ENCODE data around the gene TGFBR2. TPM values are rescaled to one million over a fixed set of nuclear protein-coding genes. Genes with fewer than 3 reads are reported as not detected.

The TGFBR2 gene
- total RNA-seq, 4 donors from 2014 or later, result 338 to 406 (median 350) TPM

DNA sequence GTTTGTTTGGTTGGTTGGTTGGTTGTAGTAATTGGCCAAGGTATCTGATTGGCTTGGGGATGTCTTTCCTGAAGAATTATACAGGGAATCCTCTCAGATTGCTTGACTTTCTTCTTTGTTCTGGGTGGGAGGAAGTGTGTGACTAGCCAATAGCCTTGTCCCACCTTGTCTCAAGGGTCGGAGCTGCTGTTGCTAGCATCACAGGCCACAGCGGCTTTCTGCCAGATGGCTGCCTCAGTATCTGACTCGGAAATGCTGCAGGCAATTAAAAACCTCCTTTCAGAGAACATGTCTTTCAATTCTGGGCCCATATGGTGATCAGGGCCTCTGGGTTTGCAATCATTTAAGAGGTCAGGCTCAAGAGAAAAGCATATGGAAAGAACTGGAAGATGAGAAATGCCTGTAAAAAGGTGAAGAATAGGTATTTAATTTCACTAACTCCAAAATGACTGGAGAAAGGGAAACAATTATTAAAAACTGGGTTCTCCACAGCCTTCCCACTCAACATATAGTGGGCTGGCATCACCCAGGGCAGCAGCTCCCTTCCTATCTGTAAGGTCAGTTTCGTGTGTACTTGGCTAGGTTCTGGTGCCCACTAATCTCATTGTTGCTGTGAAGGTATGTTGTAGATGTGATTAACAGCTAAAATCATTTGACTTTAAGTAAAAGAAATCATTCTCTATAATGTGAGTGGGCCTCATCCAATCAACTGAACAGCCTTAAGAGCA is 32.4 kb downstream of the TGFBR2 start:
- H3K4me1 ChIP-seq, result peaks cover 0 to 100% (median 88%) of the 10 kb centered on the region in 4 donors
- H3K4me3 ChIP-seq, result no peak overlapping the region
- TF ChIP-seq POLR2A (IDR thresholded peaks at IDR 0.05) (no peak), EP300 (IDR thresholded peaks at IDR 0.05) (no peak)
- TF ChIP-seq, protein P1, sequence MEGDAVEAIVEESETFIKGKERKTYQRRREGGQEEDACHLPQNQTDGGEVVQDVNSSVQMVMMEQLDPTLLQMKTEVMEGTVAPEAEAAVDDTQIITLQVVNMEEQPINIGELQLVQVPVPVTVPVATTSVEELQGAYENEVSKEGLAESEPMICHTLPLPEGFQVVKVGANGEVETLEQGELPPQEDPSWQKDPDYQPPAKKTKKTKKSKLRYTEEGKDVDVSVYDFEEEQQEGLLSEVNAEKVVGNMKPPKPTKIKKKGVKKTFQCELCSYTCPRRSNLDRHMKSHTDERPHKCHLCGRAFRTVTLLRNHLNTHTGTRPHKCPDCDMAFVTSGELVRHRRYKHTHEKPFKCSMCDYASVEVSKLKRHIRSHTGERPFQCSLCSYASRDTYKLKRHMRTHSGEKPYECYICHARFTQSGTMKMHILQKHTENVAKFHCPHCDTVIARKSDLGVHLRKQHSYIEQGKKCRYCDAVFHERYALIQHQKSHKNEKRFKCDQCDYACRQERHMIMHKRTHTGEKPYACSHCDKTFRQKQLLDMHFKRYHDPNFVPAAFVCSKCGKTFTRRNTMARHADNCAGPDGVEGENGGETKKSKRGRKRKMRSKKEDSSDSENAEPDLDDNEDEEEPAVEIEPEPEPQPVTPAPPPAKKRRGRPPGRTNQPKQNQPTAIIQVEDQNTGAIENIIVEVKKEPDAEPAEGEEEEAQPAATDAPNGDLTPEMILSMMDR (IDR thresholded peaks at IDR 0.05), result no peak
- H3K9me3 ChIP-seq, result no peaks in the 10 kb centered on the region
- 42 to 50% methylated on average over 4 of the region's 4 CpGs for WGBS, 2 donors
- peak overlapping the region in 3 of 4 donors; percentile 35 to 53 (median 50) for H3K27ac ChIP-seq
- DNase-seq (ENCODE audit: low spot score in 2 of 2), result no peak
- H3K27me3 ChIP-seq, result no peaks in the 10 kb centered on the region
- peaks cover 0 to 7% (median 0%) of the 10 kb centered on the region in 3 donors for H3K36me3 ChIP-seq

DNA sequence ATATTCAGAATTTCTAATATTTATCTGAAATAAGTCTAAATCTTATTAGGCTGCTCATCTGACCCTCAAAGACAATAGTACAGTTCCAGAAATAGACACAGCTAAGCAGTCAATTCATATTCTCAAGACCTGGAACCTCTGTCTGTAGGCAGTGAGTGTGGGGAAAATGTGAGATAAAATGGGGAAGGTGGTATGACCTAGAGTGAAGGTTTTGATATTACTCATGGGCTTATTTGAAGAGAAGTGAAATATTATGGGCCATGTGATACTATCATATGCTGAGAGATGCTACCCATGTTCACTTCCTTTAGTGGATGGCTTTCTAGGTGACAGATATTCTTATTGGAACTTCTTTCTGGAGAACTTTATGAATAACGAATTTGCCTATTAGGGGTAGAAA is 33.5 kb downstream of the TGFBR2 start:
- H3K4me1 ChIP-seq, result peaks cover 0 to 100% (median 86%) of the 10 kb centered on the region in 4 donors
- TF ChIP-seq, protein P1 (IDR thresholded peaks at IDR 0.05), result no peak
- TF ChIP-seq EP300 (IDR thresholded peaks at IDR 0.05) (no peak), POLR2A (IDR thresholded peaks at IDR 0.05) (no peak)
- no peaks in the 10 kb centered on the region for H3K9me3 ChIP-seq
- no peak overlapping the region for H3K27ac ChIP-seq
- WGBS, 2 donors, result 68 to 69% methylated on average over 1 of the region's 1 CpG
- no peak overlapping the region for H3K4me3 ChIP-seq
- no peaks in the 10 kb centered on the region for H3K27me3 ChIP-seq
- no peak for DNase-seq (ENCODE audit: low spot score in 2 of 2)
- H3K36me3 ChIP-seq, result peaks cover 0 to 10% (median 0%) of the 10 kb centered on the region in 3 donors

DNA sequence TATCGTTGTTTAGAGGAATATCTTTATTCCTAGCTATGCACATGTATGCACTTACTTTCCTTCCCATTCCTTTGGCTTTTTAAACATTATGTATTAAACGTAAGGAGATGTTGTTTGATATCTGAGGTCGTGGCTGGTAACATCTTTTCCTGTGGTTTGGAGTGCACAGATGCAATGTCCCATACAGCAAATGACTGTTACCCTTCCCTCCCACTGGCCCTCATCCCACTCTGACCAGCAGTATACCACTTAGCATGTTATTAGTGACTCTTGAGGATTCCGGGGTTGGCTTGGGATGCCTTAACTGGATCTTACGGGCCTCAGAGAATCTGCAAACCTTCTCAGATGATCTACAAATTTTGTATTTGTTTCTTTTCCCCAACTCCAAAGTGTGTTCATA is 34.5 kb downstream of the TGFBR2 start:
- Histone ChIP-seq H3K36me3 (peaks cover 0 to 19% (median 0%) of the 10 kb centered on the region in 3 donors), H3K4me3 (no peak overlapping the region), H3K4me1 (peaks cover 0 to 100% (median 82%) of the 10 kb centered on the region in 4 donors), H3K9me3 (no peaks in the 10 kb centered on the region), H3K27me3 (no peaks in the 10 kb centered on the region), H3K27ac (peak overlapping the region in 1 of 4 donors; percentile 13)
- TF ChIP-seq, protein P1 (IDR thresholded peaks at IDR 0.05), result no peak
- no peak for TF ChIP-seq POLR2A (IDR thresholded peaks at IDR 0.05)
- no peak for DNase-seq (ENCODE audit: low spot score in 2 of 2)
- WGBS, 2 donors, result 52 to 70% methylated on average over 5 of the region's 5 CpGs

DNA sequence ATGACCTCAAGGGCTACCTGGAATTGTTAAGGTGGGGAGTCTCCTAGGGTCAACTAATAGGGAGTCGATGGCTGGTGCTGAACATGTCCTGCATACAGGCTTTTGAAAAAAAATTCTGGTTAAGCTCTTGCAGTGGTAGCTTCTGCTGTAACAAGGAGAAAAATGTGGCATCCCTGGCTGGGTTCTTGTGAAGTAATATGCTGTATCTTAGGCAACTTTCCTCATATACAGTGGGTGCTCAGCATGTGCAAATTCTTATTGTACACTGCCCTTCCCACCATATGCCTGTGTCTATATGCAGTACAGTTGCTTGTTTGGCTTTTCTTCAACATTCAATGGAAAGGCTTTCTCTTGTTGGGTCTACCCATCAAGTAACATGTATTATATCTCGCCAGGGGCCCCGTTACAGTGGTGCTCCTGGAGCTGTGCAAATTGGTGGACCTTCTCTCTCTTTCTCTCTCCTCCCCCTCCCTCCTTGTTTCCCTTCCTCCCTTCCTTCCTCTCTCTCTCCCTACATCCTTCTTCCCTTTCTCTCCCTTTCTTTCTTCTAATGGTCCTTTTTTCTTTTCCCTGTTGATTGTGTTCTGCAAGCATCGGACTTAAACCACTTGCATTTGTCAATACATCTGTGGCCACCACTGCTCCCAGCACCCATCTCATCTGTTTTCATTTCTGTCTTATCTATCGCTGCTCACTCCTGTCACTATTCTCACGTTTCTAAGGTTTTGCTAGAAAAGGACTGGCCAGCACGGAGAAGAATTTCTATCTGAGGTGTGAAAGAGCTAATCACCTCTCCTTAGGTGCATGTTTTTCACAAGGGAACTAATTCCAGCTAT is 35.2 kb downstream of the TGFBR2 start:
- WGBS, 2 donors, result 77 to 78% methylated on average over 7 of the region's 7 CpGs
- H3K27ac ChIP-seq, result peak overlapping the region in 3 of 4 donors; percentile 61 to 75 (median 66)
- DNase-seq (ENCODE audit: low spot score in 2 of 2), result no peak
- H3K4me1 ChIP-seq, result peaks cover 0 to 100% (median 81%) of the 10 kb centered on the region in 4 donors
- H3K4me3 ChIP-seq, result no peak overlapping the region
- no peaks in the 10 kb centered on the region for H3K27me3 ChIP-seq
- no peak for TF ChIP-seq EP300 (IDR thresholded peaks at IDR 0.05)
- TF ChIP-seq POLR2A (IDR thresholded peaks at IDR 0.05), result no peak
- TF ChIP-seq, protein P1 (IDR thresholded peaks at IDR 0.05), result no peak
- peaks cover 0 to 27% (median 0%) of the 10 kb centered on the region in 3 donors for H3K36me3 ChIP-seq
- H3K9me3 ChIP-seq, result no peaks in the 10 kb centered on the region
